Head of caudate nucleus (tissue), 42 donors: ENCODE results near the gene C1QTNF8.

Experiments
- DNase-seq, 42 donors: peaks; one replicate each; pipeline versions ENCODE4 v3.0.0 to v3.0.0-alpha.2; 2020 to 2021; ENCODE audit warnings: mixed read lengths in 7 of 42
- intact Hi-C: fragments of 100-400 bp; cut with DNase I; formaldehyde crosslinking; loops from one replicate; pipeline ENCODE4 v1.15.0; 2022

Gene C1QTNF8

DNA sequence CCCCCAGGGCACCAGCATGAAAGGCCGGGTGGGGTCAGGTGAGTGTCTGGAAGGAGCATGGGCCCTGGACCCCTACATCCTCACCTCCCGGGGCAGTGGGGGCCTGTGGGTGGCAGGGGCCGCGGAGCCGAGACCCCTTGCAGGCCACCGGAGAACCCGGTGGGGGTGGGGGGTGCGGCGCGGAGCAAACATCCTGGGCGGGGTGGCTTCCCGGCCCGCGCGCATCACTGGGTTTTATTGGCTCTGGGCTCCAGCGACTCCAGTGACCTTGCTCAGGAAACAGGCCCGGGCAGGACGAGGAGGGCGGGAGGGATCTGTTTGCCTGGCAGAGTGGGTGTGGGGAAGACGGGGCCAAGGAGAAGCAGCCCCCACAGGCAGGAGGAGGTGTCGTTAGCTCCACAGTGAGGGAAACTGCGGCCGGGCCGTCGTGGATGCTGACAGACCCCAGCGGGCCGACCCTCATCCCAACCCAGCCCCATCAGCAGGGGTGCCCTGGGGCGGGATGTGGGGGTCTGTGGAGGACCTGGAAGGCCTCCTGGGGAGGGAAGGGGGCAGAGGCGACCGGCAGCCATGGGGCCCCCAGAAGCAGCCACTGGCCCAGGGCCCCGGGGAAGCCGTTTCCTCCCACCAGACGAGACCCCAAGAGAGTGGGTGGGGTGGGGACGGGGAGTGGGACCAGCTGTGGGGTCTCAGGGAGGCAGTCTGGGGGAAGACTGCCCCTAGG lies 12.9 kb downstream of the C1QTNF8 start:
- DNase-seq: no peak
- intact Hi-C loops: no loop called here

DNA sequence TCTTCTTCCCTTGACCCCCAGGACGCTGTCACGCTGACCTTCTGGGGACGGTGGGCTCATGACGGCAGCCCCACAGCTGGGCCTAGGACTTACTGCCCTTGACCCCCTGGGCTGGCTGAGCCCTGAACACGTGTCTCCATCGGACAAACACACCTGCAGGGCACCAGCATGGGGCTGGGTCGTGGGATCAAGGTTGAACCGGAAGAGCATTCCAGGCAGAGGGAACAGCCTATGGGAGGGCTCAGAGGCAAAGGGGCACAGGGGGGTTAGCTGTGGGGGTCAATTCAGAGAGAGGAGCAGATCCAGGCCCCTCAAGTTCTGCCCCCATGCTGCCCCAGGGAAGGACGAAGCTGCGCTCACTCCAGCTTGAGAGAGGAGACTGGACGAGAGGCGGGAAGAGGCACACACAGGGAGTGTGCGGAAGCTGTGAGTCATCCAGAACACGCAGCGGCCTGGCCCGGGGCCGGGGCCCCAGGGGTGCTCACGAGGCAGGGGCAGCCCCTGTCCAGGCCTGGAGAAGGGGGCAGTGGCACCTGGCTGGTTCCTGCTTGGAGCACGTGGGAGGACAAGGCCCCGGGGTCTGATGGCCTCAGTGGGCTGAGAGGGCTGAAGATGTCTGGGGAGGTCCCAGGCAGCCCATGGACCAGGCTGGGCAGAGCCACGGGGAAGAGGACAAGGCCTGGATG lies 13.6 kb downstream of the C1QTNF8 start:
- no peak for DNase-seq
- intact Hi-C loops: no loop called here

- no peak for DNase-seq
- intact Hi-C loops: no loop called here
These were observed 14.2 kb downstream of the C1QTNF8 start for GRCh38 chr16:1081734-1082265.

GRCh38 chr16:1080801-1081733 lies 15.0 kb downstream of the C1QTNF8 start:
- no peak for DNase-seq
- intact Hi-C loops: no loop called here

DNA sequence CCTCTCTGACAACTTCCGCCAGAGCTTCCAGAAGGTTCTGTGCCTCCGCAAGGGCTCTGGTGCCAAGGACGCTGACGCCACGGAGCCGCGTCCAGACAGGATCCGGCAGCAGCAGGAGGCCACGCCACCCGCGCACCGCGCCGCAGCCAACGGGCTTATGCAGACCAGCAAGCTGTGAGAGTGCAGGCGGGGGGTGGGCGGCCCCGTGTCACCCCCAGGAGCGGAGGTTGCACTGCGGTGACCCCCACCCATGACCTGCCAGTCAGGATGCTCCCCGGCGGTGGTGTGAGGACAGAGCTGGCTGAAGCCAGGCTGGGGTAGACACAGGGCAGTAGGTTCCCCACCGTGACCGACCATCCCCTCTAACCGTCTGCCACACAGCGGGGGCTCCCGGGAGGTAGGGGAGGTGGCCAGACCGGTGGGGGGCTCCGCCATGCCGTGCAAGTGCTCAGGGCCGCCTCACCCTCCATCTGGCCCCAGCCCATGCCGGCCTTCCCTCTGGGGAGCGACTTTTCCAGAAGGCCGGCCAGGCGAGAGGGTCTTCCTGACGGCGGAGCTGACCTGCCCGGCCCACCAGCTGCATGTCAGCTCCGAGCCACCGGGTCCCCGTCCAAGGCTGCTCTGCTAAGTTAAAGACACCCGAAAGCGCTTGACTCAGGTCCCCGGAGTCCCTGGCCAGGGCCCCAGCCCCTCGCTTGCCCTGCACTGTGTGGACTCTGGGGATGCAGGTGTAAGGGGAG lies 16.1 kb downstream of the C1QTNF8 start:
- DNase-seq: no peak
- intact Hi-C loops: no loop called here

- no peak for DNase-seq
- intact Hi-C loops: no loop called here
These were observed 16.7 kb downstream of the C1QTNF8 start for GRCh38 chr16:1079341-1079740.

DNA sequence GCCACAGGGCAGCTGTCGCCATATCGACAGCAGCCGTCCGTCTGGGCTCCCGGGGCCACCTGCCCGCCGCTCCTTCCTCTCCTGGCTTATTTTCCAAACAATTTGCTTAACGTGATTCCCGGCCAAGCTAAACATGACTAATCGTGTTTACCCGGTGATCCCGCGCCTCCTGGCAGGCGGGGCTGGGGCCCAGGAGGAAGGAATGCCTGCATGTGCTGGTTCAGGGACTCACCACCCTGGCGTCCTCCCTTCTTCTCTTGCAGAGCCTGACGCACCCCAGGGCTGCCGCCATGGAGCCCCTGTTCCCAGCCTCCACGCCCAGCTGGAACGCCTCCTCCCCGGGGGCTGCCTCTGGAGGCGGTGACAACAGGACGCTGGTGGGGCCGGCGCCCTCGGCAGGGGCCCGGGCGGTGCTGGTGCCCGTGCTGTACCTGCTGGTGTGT lies 17.4 kb downstream of the C1QTNF8 start:
- intact Hi-C loops: no loop called here
- DNase-seq: no peak

- DNase-seq: no peak
- intact Hi-C loops: no loop called here
These were observed 18.0 kb downstream of the C1QTNF8 start for GRCh38 chr16:1077877-1078578.

DNA sequence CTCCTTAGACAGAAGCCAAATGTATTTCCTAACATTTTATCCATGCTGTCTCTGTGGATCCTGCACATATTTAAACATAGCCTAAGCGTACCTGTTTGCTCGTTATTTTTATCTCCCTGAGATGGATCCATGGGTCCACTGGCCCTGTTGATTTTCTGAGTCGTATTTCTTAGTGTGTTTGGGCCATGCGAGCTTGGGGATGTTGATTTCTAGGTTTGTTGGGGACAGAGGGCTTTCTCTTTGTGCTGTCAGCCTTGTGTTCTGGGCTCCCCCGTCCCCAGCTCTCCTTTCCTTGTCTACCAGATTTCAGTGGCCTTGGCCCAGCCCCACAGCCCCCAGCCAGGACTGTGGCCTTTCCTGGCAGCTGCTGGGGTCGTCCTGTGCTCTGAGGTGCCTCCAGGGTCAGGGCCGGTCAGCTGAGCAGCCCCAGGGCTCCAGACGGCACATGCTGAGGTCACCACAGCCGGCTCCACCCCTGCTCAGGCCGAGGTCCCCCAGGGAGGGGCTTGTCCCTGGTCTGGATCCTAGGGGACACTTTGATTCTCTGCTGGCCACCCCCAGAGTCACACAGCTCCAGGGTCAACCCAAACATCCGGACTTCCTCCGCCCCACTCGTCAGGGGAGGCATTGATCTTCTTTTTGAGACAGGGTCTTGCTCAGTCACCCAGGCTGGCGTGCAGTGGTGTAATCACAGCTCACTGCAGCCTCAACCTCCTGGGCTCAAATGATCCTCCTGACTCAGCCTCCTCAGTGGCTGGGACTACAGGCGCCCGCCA lies 19.1 kb downstream of the C1QTNF8 start:
- no peak for DNase-seq
- intact Hi-C loops: no loop called here

- intact Hi-C loops: no loop called here
- no peak for DNase-seq
These were observed 20.5 kb downstream of the C1QTNF8 start for GRCh38 chr16:1075546-1075945.

DNA sequence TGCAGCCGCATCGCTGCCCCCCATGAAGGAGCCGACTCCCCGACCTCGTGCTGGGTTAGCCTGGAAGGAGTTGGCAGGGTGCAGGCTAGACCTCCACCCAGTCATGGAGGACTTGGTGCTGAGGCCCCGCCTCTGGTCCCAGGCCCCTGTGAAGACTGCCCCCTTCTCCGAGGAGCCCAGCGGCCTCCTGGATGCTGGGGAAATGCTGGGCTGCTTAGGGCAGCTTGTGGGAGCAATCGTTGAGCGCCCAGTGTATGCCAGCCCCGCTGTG lies 21.7 kb downstream of the C1QTNF8 start:
- DNase-seq: no peak
- intact Hi-C loops: no loop called here

DNA sequence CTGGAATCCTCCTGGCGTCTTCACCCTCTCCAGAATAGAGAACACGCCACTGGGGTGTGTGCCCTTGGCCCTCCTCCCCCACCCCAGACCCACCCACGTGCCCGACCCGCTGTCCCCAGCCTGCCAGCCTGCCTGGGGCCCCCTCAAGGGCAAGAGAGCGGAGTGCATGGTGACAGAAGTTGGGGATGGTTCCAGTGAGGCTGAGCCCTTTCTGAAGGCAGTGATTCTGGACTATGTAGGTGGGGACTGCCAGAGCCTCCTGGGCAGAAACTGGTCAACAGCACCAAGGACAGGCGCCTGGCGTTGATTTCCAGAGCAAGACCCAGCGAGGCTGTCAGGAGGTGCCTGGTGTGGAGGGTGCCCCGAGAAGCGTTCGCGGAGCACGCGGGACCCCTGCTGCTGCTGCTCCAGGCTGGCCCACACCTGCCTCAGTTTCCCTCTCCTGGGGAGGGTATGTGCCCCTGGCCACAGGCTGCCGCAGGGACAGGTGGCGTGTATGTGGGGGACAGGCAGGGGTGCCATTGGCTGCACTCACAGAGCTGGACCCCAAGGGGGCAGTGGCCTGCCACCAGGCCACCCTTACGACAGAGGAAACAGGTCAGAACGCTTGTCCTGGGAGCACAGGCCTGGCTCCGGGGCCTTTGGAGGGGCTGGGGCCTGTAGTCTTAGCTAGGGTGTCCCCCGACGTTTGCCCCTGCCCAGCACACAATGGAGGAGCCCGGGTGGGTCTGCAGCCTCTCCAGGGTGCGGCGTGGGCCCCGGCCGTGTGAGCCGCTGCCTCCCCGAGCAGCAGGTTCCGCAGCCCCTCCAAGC lies 22.3 kb downstream of the C1QTNF8 start:
- intact Hi-C loops: no loop called here
- DNase-seq: no peak

- DNase-seq: no peak
- intact Hi-C loops: no loop called here
These were observed 22.8 kb downstream of the C1QTNF8 start for GRCh38 chr16:1073262-1073558.

DNA sequence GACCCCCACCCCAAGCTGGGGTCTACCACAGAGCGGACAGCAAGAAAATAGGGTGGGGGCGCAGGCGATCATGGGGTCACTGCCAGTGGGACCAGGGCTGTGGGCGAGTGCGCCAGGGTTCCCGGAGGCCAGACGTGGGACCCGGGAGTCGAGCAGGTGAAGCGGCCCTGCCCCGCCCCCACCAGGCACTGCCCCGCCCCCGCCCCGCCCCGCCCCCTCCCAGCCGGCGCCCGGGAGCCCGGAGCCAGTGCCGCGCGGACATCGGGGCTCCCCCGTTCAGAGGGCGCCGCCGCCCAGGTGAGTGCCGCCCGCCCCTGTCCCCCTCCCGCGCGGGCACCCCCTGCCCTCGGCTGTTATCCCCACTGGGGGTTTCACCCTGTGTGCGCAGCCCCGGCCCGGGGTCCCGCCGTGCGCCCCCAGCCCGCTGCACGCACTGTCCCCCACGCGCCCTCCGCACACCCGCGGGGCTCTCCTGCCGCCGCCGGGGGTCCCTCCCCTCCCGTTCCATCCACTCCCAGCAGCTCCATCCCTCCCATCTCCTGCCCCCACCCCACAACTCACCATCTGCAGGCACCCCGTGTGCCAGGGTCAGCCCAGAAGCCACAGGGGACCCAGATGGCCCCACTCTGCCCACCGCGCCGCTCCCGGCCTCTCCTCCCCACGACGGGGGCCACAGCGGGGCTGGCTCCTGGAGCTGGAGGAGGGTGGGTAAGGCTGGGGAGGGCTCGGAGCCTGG lies 23.4 kb downstream of the C1QTNF8 start, which contains the start of gene SSTR5:
TSS of gene SSTR5 (plus strand) at position 222 of the 736 bp plus-strand sequence. CDS start 6,122 bp downstream, outside the sequence.
- intact Hi-C loops: no loop called here
- DNase-seq: no peak

DNA sequence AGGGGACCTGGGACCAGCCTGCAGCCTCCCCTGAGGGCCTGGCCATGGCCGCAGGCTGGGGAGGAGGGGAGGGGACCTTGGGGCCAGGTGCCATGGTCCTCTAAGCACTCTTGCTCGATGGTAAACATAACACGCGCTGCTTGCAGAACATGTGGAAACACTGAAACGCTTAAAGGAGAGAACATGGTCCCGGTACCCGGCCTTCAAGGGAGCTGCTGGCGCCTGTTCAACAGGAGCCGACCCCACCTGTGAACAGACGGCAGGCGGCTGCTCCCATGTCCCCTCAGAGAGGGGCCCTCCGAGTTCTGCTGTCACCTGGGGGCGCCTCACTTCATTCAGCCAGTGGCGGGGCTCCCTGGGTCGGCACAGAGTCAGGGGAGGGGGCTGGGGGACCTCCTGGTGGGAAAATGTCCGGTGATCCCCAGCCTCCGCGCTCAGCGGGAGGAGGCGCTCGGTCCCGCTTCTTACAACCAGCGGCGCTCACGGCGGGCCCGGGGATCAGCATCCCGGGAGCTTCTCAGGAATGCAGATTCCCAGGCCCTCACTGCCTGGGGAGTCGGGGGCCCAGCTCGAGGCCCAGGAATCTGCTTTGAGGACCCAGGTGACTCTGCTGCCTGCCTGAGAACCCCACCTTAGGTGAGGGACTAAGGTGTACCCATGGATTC lies 24.4 kb downstream of the C1QTNF8 start:
- intact Hi-C loops: no loop called here
- DNase-seq: no peak

GRCh38 chr16:1070864-1071408 lies 25.1 kb downstream of the C1QTNF8 start:
- intact Hi-C loops: no loop called here
- DNase-seq: no peak
